Epithelial cell of esophagus (primary cell): Measurements from ENCODE around the gene GMCL1.

Experiments used
- DNase-seq: peaks from one replicate; pipeline ENCODE4 v3.0.0; 2010; ENCODE audit warnings: low read depth
- H3K4me3 ChIP-seq: 2 replicates; pipeline ENCODE4 v1.5.1; 2011; ENCODE audit warnings: mild to moderate bottlenecking, low read length, control low read depth
- TF ChIP-seq, protein P1 (sequence below): IDR thresholded peaks from 2 replicates; pipeline ENCODE4 v1.5.1; 2011; ENCODE audit warnings: low read depth, mild to moderate bottlenecking, low read length, control low read depth, inconsistent platforms; ENCODE audit not compliant: insufficient read depth; ENCODE audit errors: missing control alignments

GMCL1 gene

DNA sequence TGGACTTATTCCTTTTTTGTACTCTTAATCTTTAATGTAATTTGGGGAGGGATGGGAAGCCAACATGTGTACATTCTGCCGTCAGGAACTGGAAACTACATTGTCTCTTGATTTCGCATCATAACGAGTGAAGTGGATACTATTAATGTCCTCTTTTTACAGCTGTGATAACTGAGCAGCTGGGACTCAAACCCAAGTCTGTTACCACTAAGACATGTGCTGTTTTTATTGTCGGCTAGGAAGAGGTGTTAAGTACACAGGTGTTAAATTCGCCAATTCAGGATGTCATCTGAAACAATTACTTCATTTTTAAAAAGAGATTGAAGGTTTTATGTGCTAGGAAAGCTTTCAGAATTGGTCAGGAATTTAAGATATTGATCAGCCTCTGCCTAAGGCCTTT, 6.9 kb downstream of the GMCL1 start:
- H3K4me3 ChIP-seq = no peak overlapping the region
- DNase-seq = no peak
- TF ChIP-seq, protein P1, sequence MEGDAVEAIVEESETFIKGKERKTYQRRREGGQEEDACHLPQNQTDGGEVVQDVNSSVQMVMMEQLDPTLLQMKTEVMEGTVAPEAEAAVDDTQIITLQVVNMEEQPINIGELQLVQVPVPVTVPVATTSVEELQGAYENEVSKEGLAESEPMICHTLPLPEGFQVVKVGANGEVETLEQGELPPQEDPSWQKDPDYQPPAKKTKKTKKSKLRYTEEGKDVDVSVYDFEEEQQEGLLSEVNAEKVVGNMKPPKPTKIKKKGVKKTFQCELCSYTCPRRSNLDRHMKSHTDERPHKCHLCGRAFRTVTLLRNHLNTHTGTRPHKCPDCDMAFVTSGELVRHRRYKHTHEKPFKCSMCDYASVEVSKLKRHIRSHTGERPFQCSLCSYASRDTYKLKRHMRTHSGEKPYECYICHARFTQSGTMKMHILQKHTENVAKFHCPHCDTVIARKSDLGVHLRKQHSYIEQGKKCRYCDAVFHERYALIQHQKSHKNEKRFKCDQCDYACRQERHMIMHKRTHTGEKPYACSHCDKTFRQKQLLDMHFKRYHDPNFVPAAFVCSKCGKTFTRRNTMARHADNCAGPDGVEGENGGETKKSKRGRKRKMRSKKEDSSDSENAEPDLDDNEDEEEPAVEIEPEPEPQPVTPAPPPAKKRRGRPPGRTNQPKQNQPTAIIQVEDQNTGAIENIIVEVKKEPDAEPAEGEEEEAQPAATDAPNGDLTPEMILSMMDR = no peak

DNA sequence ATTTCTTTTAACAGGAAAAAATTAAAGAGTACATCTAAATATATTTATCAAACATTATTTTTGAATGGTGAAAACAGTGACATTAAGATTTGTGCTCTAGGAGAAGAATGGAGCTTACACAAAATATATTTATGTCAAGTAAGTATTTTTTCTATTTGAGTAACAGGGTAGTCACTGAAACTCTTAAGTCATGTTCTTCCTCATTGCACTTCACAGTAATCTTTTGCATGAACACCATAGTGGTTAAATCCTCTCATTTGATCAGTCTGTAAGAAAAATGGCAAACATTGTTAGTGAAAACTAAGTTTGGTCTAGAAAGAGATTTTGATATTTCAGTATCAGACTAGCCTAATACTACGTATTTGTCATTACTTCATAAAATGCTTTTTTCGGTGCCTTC, 8.1 kb downstream of the GMCL1 start:
- no peak for DNase-seq
- TF ChIP-seq, protein P1 = no peak
- H3K4me3 ChIP-seq = no peak overlapping the region

DNA sequence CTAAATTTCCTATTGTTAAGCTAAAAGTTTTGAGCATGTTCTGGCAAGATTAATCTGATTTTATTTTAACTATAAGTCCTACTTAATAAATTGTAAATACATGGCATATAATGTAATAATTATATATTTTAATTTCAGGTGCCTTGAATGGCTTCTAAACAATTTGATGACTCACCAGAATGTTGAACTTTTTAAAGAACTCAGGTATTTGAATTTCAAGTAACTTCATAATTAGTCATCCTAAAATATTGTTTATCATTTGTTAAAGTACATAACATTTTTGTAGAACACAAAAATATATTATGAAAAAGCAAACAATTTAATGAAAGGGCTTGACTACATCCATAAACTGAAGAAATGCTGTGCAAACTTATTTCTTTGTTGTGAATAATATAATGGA, 14.5 kb downstream of the GMCL1 start:
- TF ChIP-seq, protein P1 = no peak
- DNase-seq = peak; percentile 16
- H3K4me3 ChIP-seq = no peak overlapping the region

DNA sequence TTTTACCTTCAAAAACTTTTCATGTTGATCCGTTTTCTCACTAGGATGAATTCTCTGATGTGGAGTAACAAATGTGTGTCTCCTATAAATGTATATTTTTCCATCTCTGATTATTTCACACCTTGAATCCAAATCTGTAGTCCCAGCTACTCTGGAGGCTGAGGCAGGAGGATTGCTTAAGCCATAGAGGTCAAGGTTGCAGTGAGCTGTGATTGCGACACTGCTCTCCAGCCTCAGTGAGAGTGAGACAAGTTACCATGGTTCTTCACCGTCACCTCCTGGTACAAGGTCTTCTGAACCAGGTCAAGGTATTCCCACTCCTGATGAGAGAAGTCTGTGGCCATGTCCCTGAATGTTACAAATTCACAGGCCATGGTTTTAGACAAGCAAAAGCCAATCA, 15.1 kb downstream of the GMCL1 start:
- DNase-seq = no peak
- H3K4me3 ChIP-seq = no peak overlapping the region
- TF ChIP-seq, protein P1 = no peak

DNA sequence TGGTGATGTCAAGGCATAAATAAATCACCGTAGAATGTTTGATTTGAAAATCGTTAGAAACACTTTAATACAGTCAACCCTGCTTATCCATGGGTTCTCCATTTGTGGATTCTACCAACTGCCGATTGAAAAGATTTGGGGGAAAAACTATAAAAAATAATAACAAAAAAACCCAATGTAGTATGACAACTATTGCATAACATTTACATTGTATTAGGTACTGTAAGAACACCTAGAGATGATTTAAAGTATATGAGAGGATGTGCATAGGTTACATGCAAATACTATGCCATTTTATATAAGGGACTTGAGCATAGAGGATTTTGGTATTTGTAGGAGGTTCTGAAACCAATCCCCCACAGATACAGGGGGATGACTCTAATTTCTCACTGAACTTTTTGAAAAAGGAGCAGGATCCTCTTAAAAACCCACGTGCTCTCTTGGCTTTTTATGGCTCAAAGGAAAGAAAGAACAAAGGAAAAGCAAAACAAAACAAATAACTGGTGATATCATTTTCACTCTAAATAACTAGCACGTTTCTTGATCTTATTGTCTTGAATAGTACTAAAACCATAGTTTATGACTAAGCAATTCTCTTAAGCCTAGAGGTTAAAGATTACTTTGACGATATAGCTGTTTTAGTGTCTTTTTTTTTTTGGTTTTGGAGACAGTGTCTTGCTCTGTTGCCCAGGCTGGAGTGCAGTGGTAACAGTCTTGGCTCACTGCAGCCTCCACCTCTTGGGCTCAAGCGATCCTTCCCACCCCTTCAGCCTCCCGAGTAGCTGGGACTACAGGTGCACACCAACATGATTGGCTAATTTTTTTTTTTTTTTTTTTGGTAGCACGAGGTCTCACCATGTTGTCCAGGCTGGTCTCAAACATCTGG, 17.0 kb downstream of the GMCL1 start:
- TF ChIP-seq, protein P1 = no peak
- no peak for DNase-seq
- no peak overlapping the region for H3K4me3 ChIP-seq

DNA sequence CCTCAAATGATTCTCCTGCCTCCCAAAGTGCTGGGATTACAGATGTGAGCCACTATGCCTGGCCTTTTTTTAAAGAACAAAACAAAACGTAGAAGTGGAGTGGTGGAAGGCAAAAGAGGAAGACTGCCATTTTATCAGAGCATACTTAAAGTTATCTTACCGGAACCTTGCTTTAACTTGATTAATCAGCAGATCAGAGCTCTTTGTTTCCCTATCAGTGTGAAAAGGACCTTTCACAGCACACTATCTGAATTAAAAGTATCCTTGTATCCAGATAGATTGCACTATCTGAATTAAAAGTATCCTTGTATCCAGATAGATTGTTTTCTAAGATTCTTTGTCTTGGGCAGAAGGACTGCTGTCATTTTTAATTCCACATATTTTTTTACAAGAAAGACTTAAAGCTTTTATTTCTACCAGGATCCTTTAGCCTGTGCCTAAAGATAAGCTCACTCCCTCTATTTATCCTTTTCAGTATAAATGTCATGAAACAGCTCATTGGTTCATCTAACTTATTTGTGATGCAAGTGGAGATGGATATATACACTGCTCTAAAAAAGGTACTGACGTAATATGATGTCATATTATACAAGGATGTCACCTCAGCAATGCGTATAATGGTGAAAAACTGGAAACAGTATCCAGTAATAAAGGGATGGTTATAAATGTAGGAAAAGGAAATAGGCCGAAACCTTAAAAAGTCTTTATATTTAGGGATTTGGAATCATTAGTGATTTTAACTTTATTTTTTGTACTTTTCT, 17.8 kb downstream of the GMCL1 start:
- no peak overlapping the region for H3K4me3 ChIP-seq
- TF ChIP-seq, protein P1 = no peak
- no peak for DNase-seq
